Activated T-cell treated with anti-CD3 and anti-CD28 coated beads, Interleukin-2, amount 50 U/mL, for 48 hours (primary cell): Measurements from ENCODE around the gene PRKCD.

Experiments used
- DNase-seq, 2 experiments: peaks; one replicate each; pipeline ENCODE4 v3.0.0-alpha.2; 2020

PRKCD gene

DNA sequence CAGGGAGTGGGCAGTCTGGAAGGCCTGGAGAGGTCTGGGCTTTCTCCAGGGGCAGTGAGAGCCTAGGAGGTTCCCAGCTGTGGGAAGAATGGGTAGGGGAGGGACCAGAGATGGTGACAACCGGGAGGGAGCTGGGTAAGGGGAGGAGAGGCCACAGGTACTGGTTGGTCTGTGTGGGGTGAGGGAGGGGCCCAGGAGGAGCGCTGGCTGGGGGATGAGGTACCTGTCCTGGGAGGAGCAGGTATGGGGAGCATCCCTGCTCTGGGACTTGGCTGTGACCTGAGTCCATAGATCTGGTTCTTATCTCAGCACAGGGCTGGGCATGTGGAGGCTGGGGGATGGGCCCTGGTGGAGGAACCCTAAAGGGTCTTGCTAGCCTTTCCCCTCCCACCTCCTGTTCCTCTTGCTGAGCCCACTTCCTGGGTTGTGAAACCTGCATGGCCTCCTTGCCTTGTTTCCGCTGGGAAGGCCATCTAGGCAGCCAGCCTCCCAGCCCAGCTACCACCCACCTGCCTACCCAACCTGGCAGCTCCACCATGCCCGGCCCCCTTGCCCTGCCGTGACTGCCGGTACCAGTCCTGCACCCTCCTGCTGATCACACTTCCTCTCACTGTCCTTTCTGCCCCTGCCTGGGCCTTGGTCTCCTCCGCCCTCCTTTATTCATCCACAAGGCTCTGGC, 11.0 kb downstream of the PRKCD start:
- no peak for DNase-seq

GRCh38 chr3:53173107-53173506, 12.1 kb downstream of the PRKCD start:
- no peak for DNase-seq

DNA sequence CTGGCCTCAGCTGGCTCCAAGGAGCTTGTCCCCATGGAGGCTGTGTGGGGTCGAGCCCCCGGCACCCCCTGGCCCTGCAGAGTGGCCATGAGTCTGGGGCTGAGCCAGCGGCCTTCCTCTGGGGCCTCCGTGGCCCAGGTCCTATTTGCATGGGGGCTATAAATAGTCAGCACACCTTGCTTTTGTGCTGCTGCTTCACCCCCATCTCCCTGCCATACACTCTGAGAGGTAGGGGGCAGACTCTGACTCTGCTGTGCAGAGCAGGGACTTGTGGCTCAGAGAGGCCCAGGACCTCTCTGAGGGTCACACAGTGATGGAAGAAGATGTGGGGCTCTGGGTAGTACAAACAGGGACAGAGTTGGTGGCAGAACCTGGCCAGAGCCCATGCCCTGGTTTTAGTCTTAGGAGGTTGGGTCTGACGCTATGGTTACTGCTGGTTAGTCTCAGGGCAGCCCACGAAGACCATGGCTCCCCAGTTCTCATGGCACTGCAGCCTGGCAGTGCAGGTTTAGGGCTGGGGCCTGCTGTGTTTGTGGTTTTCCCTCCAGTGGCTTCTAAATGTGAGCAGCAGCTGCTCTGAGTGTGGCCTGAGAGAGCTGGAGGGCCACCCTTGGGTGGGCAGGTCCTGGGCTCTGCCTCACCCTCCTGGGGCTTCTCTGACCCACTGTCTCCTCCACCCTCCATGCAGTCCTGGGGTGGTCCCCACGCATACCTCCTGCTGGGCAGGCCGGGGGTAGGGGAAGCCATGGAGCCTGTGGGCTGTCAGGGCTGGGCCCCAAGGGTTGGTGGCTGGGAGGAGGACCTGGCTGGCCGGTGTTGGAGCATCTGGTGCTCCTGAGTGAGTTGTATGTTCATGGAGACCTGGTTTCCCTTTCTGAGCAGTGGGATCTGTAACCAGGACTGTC, 13.6 kb downstream of the PRKCD start:
- DNase-seq = no peak

DNA sequence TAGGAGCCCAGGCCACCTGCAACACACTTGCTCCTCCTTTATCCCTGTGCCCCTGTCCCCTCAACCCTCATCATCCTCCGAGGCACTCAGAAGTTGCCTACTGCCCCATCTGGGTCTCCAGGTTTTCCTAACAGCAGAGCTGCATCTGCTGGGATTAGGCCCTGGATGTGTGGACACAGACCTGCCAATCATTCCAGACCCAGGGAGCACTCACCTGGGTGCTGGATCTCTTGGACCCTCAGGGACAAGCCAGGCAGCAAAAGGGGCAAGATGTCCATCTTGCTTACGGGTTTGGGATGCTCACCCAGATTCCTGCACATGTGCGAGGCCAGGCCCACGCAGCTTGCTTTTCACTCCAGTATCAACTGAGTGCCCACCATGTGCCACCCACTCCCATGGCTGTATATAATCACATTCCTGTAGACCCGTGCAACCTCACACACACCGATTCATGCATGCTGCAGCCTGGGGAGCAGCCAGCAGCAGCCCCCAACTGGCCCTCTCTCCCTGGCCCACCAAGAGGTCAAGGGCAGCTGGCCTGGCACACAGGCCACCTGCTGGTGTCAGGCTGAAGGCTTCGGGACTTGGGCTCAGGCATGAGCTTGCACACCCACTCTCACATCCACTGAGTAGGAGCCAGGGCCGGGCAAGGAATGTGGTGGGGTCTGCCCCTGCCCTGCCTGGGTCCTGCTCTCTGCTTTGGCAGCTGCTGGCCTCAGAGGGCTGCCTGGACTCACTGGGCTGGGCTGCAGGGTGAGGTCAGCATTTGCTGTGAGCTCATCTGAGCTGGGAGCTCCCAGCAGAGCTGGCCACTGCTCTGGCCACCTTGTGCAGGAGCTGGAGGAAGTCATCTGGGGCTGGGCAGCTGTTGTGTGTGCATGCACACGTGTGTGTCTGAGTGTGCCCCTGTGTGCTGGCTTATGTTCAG, 14.9 kb downstream of the PRKCD start:
- DNase-seq = no peak

- DNase-seq = no peak
These were observed 17.2 kb downstream of the PRKCD start for GRCh38 chr3:53178246-53178645.

DNA sequence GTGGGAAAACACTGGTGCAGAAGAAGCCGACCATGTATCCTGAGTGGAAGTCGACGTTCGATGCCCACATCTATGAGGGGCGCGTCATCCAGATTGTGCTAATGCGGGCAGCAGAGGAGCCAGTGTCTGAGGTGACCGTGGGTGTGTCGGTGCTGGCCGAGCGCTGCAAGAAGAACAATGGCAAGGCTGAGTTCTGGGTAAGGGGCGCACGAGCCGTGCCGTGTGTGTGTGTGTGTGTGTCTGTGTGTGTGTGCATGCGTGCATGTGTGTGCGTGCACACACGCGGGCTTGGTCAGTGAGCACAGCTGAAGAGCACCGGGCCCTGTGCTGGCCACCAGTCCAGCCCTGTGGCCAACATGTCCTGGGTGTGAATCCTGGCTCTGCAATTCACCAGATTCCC, 18.6 kb downstream of the PRKCD start:
- no peak for DNase-seq

DNA sequence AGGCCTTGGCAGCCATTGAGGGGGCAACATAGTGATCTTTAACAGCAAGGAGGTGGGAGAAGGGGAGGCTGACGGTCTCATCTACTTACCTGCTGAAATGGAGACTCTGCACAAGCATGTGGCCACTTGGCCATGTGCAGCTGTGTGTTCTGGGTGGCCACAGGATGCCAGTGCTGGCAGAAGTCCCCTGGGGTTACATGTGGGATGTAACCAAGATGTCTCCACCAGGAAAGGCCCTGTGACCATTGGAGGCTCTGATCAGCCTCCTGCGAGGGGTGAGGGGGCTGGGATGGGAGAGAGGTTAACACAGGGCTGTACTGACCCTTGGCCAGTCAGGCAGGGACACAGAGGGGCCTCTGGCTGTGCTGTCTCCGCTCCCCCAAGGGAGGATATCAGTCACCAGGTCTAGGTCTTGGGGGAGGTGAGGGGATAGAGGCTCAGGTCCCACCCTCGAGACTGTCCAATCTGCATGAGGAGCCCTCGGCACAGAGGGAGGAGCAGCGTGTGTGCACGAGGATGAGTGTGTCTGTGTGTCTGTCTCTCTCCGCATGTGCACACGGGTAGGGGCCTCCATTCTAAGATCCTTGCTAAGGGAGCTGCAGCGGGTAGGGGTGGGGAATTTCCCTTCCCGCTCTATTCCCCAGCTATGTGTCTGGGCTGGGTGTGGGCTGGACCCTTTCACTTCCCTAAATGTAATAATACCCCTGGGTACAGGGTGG, 19.5 kb downstream of the PRKCD start:
- DNase-seq = no peak

DNA sequence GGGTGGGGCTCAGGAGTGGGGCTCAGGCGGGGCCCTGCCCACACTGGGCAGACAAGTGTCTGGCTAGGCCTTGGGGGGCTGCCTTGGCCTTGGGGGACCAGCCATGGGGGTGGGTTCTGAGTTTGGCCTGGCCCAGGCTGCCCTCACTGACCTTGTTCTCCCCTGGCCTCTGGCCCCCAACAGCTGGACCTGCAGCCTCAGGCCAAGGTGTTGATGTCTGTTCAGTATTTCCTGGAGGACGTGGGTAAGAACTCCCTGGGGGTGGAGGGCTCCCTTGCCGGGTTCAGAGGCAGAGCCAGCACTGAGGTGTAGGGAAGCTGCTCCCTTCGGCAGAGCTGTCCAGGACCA, 20.0 kb downstream of the PRKCD start:
- no peak for DNase-seq

DNA sequence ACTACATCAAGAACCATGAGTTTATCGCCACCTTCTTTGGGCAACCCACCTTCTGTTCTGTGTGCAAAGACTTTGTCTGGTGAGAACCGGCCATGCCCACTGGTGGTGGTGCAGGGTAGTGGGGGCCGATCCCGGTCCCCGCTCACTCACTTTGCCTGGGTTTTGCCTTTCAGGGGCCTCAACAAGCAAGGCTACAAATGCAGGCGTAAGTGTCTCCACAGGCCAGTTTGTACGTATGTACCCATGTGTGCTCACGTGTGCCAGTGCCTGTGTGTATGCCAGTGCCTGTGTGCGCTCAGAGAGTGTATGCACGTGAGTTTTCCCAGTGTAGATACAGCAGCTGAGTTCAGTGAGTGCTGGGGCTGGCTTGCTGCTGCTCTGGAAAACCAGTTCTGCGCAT, 20.5 kb downstream of the PRKCD start:
- no peak for DNase-seq

- DNase-seq = no peak
These were observed 21.9 kb downstream of the PRKCD start for GRCh38 chr3:53182764-53183355.

GRCh38 chr3:53183514-53183913, 22.5 kb downstream of the PRKCD start:
- no peak for DNase-seq

- DNase-seq = no peak
These were observed 23.7 kb downstream of the PRKCD start for GRCh38 chr3:53184701-53185100.

- DNase-seq = no peak
These were observed 24.9 kb downstream of the PRKCD start for GRCh38 chr3:53185761-53186465.

GRCh38 chr3:53186726-53187125, 25.7 kb downstream of the PRKCD start:
- no peak for DNase-seq

GRCh38 chr3:53187430-53187829, 26.4 kb downstream of the PRKCD start:
- no peak for DNase-seq

GRCh38 chr3:53188136-53188685, 27.2 kb downstream of the PRKCD start:
- DNase-seq = no peak

DNA sequence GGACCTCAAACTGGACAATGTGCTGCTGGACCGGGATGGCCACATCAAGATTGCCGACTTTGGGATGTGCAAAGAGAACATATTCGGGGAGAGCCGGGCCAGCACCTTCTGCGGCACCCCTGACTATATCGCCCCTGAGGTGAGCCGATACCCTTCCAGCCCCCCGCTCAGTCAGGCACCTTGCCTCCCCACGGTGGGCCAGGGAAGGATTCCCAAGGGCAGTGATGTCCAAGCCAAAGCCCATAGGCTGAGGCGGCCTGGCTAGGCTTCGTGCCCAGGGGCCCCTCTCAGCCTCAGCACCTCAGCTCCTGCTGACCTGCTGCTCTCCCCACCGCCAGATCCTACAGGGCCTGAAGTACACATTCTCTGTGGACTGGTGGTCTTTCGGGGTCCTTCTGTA, 27.7 kb downstream of the PRKCD start:
- no peak for DNase-seq

DNA sequence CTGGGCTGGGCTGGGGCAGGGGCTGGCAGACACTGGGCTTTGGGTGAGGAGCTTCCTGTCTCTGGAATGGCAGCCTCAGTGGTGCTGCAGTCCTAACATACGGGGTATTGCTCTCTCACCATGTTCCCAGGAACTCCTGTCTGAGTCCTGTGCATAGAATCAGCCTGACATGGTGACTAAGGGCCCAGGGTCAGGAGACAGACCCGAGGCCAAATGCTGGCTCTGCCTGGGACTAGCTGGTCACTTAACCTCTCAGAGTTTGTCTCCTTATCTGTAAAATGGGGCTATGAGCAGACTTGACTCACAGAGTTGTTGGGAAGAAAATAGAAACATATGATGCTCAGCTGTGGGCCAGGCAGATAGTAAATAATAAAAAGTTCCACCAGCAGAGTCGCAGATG, 28.3 kb downstream of the PRKCD start:
- DNase-seq = no peak

DNA sequence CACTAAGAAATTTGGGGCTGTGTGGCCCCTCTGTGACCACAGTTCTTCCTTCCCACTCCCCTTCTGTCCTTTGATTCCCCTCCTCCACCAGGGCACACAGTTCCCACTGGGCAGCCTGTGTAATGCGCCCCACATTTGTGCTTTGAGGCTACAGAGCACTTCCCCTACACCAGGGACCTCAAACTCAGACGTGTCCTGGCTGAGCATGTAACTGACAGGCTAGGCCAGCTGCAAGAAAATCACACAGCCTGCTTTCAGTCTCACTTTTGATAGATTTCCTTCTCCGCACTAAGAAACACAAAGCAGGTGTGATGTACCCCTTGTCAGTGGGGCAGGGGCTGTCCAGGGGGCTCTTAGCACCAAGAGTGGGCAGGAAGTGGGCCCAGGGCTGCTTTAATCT, 29.6 kb downstream of the PRKCD start:
- DNase-seq = no peak

- no peak for DNase-seq
These were observed 30.9 kb downstream of the PRKCD start for GRCh38 chr3:53191836-53192480.

DNA sequence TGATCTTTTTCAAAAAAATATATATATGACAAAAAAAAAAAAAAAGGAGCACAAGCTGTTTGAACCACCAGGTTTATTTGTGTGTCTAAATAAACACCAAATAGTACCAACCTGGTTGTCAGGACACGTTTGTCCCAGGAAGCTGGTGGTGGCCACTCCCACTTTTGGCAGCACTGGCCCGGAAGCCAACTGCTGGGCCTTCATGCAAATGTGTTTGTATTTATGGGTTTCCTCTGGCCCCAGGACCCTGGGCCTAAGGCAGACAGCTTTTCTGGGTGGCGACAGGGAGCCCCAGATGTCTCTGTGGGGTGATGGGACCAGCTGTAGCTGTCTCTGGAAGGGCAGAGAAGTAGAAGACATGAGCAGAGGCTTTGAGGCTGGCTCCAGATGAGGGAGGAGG, 31.6 kb downstream of the PRKCD start:
- DNase-seq = no peak
